ENCODE data around the gene VANGL2. TPM values are rescaled to one million over a fixed set of nuclear protein-coding genes. Genes with fewer than 3 reads are reported as not detected.

Gene VANGL2
- polyA plus RNA-seq, 1 experiment, result 0.33 TPM

DNA sequence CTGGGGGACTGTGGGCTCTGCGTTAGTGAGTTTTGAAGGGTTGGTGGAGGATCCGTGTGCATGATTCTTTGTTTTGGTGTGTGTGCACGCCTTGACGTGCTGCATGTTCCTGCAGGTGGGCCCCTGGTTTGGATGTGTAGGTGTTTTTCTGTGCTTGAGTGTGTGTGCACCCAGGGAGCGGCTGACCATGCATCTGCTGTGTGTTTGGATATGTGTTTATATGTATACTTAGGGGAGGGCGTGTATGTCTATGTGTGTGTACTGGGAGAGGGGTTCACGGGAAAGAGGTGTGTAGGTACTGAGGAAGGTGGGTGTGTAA, 1.1 kb downstream of the VANGL2 start:
- Histone ChIP-seq H3K27me3 (ENCODE audit: control insufficient read depth, insufficient read depth, low read length) (peaks cover 29% of the 10 kb centered on the region), H3K36me3 (ENCODE audit: control insufficient read depth, insufficient read depth, low read length) (no peaks in the 10 kb centered on the region), H3K4me3 (ENCODE audit: low read depth, low read length) (no peak overlapping the region)
- no peak for DNase-seq (ENCODE audit: low read depth)
- ChIA-PET POLR2A (no interaction called here), CTCF (no interaction called here)
- TF ChIP-seq, protein P1, sequence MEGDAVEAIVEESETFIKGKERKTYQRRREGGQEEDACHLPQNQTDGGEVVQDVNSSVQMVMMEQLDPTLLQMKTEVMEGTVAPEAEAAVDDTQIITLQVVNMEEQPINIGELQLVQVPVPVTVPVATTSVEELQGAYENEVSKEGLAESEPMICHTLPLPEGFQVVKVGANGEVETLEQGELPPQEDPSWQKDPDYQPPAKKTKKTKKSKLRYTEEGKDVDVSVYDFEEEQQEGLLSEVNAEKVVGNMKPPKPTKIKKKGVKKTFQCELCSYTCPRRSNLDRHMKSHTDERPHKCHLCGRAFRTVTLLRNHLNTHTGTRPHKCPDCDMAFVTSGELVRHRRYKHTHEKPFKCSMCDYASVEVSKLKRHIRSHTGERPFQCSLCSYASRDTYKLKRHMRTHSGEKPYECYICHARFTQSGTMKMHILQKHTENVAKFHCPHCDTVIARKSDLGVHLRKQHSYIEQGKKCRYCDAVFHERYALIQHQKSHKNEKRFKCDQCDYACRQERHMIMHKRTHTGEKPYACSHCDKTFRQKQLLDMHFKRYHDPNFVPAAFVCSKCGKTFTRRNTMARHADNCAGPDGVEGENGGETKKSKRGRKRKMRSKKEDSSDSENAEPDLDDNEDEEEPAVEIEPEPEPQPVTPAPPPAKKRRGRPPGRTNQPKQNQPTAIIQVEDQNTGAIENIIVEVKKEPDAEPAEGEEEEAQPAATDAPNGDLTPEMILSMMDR (IDR thresholded peaks at IDR 0.05; ENCODE audit: insufficient read depth, low read depth, low read length), result no peak

DNA sequence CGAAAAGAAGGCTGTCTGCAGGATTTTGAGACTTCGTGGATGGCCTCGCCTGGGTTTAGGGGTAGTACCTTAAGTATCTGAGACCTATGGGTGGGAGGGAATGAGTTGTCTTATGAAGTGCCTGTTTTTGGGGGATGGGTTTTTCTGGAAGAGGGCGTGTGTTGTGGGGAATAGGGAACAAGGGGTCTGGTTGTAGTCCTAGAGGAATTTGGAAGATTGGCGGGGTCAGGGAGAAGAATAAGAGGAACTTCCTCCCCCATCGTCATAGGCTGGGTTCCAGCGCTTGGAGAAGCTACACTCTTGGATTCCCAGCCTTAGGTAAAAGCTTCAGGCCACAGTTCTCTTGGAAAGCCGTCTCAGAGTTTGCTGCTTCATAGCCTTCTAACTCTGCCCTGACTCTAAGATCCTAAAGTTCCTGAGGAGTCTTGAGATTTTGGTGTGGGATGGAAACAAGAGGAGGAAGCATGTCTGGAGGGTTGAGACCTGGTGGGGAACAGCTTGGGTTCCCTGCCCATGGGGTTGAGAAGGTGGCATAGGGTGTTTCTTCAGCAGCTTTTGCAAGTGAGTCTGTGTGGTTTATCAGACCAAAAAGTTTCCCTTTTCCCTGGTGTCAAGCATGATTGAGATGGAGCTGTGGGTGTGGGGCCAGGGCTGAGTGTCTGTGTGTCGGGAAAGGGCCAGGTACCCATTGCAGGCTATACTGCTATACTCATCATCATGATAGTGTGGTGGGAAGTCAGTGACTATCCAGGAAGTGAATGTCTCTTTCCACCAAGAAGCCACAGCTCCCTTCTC, 1.8 kb downstream of the VANGL2 start:
- TF ChIP-seq, protein P1 (IDR thresholded peaks at IDR 0.05; ENCODE audit: insufficient read depth, low read depth, low read length), result no peak
- POLR2A ChIA-PET, result no interaction called here
- no peaks in the 10 kb centered on the region for H3K36me3 ChIP-seq (ENCODE audit: control insufficient read depth, insufficient read depth, low read length)
- H3K27me3 ChIP-seq (ENCODE audit: control insufficient read depth, insufficient read depth, low read length), result peaks cover 30% of the 10 kb centered on the region
- CTCF ChIA-PET, result no interaction called here
- DNase-seq (ENCODE audit: low read depth), result no peak
- H3K4me3 ChIP-seq (ENCODE audit: low read depth, low read length), result no peak overlapping the region

DNA sequence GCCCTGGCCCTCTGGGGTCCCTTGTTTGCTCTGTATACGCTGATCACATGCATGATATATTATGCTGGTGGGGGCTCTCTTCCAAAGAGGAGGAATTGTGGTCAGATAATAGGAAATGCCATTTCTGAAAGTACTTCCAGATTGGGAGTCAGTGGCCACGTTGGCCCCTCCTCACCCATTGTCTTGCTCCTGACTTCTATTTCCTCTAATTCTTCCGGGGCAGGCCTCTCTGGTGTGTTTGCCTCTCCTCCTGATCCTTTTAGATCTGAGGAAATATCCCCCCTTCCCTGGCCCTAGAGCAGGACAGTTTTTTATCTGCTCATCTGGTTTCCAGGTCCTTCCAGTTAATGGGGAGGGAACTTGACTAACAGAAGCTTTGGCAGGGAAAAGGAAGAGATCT, 2.9 kb downstream of the VANGL2 start:
- TF ChIP-seq, protein P1 (IDR thresholded peaks at IDR 0.05; ENCODE audit: insufficient read depth, low read depth, low read length), result no peak
- Histone ChIP-seq H3K4me3 (ENCODE audit: low read depth, low read length) (no peak overlapping the region), H3K36me3 (ENCODE audit: control insufficient read depth, insufficient read depth, low read length) (no peaks in the 10 kb centered on the region), H3K27me3 (ENCODE audit: control insufficient read depth, insufficient read depth, low read length) (peaks cover 31% of the 10 kb centered on the region)
- POLR2A ChIA-PET, result no interaction called here
- DNase-seq (ENCODE audit: low read depth), result no peak
- CTCF ChIA-PET, result no interaction called here

DNA sequence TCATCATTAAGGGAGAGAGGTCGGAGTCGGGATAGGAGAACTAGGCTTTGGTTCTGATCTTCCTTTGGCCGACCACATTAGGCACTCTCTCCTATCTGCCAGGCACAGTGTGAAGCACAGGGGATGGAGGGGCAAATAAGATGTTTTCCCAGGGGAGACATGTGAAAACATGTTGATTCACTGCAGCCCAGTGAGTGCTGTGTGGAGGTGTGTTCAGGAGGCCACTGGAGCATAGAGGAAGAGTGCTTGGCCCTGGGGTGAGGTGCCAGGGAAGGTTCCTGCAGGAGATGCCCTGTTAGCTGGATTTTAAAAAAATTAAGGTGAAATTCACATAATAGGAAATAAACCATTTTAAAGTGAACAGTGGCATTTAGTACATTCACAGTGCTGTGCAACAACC, 3.7 kb downstream of the VANGL2 start:
- TF ChIP-seq, protein P1 (IDR thresholded peaks at IDR 0.05; ENCODE audit: insufficient read depth, low read depth, low read length), result no peak
- ChIA-PET POLR2A (no interaction called here), CTCF (no interaction called here)
- H3K4me3 ChIP-seq (ENCODE audit: low read depth, low read length), result no peak overlapping the region
- H3K36me3 ChIP-seq (ENCODE audit: control insufficient read depth, insufficient read depth, low read length), result no peaks in the 10 kb centered on the region
- DNase-seq (ENCODE audit: low read depth), result no peak
- H3K27me3 ChIP-seq (ENCODE audit: control insufficient read depth, insufficient read depth, low read length), result peaks cover 26% of the 10 kb centered on the region

DNA sequence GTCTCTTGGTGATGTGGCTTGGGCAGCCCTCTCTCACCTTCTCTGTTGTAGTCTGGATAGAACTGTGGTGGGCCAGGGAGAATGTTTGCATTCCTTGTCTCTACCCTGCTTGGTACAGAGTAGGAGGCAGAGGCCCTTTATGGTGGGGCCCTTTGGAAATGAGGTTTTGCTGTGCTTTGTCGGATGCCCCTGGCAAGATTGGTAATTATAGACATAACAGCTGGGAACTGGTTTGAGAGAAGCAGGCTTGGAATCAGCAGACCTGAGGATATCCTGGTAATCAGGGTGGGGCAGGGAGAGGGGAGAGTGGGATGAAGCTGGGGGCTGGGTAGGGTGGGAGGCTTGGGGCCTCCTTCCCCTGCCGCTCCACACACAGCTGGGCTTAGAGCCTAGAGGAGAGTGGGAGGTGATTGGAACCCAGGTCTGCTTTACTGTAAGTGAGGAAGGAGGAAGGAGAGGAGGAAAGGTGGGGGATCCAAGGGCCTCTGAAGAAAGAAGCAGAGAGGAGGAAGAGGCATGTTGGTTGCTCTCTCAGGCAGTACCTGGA, 5.0 kb downstream of the VANGL2 start:
- TF ChIP-seq, protein P1 (IDR thresholded peaks at IDR 0.05; ENCODE audit: insufficient read depth, low read depth, low read length), result no peak
- H3K27me3 ChIP-seq (ENCODE audit: control insufficient read depth, insufficient read depth, low read length), result peaks cover 23% of the 10 kb centered on the region
- no peaks in the 10 kb centered on the region for H3K36me3 ChIP-seq (ENCODE audit: control insufficient read depth, insufficient read depth, low read length)
- no peak overlapping the region for H3K4me3 ChIP-seq (ENCODE audit: low read depth, low read length)
- CTCF ChIA-PET, result no interaction called here
- no peak for DNase-seq (ENCODE audit: low read depth)
- POLR2A ChIA-PET, result no interaction called here
